Measurements from ENCODE around the gene TBC1D20.

Gene TBC1D20

DNA sequence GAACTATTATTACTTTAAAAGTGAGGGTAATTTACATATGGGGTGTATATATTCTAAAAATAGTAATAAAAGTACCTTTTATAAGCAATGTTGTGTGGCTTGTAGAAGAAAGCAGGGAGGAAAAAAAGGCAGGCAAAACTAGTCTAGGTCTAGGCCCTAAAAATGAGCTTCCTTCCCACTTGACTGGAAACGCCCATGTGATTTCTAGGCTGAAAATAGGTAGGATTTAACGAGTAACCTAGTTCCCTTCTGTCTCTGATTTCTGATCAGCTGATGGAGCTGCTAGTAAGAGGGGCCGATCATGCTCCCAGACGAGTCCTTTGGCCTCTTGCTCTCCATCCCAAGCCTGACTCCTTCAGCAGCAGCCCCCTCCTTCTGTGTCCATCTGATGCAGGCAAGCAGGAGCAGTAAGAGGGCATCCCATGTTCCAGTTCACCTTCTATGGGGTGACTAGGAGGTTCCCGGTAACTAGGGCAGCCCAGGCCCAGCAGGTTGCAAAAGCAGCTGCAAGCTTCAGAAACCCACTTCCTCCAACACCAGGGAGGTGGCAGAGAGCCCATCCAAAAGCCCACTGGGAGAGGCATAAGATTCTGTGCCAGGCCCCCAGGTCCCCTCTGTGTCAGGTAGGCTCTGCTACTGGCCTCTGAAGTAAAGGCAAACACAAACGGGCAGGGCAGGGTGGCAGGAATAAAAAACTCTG lies 24.4 kb downstream of the TBC1D20 start:
- DNase-seq: no peak

DNA sequence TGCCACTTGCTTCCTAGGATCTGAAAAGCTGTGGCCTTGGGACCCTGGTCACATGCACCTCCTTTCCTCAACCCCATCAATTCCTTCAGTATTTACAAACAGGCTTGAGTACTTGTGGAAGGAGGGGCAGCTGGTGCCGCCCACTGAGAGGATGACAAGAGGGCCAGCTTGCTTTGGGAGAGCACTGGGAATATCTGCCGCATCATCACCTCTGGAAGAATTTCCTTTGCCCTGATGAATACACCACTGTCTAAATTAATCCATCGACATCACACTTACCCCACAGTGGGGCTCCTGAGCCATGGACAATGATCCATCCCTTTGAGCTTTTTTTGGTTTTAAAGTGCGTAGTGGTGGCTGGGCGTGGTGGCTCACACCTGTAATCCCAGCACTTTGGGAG lies 25.9 kb downstream of the TBC1D20 start:
- DNase-seq: no peak

DNA sequence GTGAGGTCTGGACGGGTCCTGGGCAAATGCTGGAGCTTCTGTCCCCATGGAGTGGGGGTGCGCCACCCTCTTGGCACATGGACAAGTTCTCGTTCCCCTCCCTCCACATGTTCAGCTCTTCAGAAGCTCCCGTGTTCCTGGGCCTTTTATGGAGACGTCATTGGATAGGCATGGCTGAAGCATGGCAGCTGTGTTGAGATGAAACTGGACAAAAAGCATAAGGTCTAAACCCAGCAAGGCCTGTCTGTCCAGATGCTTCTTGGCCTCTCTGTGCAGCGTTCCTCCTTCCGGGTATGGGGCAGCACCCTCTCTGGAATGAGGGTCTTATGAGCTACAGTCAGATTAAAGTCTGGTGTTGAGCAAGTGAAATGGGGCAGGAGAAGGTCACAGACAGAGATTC lies 26.8 kb downstream of the TBC1D20 start:
- no peak for DNase-seq

DNA sequence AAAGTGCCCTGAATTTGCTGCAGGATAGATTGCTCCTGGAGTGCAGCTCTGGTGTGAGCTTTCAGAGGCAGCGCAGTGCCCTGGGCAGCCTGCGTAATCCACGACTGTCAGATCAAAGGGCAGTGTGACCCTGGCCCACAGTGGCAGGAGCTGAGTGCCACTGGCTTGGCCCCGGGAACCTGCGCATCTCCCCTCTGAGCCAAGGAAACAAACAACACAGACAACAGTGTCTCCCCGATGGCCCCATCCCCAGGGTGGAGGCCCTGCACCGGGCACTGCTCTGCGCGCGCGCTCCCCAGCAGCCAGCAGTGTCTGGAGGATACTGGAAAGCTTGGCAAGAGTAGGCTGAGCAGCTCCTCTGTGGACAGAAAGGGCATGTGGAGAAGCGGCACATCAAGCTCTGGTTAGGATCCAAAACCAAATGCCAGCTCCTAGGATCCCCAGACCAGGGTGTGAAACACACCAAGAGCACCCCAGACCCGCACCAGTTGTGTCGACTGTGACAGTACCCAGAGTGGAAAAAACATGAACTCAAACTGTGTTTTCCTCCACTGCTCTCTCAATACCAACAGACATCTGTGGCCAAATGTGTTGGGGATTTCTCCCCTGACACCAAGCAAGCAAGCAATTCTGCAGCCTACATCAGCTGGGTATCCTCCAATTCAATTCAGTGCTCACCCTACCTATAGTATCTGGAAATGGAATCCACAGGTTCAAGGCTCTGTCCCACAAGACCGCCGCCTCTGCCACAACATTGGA lies 27.5 kb downstream of the TBC1D20 start:
- DNase-seq: no peak

DNA sequence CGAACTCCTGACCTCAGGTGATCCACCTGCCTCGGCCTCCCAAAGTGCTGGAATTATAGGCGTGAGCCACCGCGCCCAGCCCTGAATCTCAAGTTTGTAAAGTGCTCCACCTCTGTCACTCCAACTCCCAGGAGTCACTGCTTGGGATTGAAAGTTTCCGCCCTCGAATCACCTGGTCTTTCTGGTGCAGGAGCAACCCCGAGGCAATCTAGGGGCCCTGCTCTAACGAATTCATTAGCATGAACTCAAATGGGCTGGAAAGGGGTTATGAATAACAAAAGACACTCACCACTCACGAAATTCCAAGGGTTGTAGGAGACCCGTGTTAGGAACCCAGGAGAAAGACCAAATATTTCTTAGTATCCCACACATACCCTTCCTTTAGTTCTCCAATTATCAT lies 28.1 kb downstream of the TBC1D20 start:
- DNase-seq: no peak

DNA sequence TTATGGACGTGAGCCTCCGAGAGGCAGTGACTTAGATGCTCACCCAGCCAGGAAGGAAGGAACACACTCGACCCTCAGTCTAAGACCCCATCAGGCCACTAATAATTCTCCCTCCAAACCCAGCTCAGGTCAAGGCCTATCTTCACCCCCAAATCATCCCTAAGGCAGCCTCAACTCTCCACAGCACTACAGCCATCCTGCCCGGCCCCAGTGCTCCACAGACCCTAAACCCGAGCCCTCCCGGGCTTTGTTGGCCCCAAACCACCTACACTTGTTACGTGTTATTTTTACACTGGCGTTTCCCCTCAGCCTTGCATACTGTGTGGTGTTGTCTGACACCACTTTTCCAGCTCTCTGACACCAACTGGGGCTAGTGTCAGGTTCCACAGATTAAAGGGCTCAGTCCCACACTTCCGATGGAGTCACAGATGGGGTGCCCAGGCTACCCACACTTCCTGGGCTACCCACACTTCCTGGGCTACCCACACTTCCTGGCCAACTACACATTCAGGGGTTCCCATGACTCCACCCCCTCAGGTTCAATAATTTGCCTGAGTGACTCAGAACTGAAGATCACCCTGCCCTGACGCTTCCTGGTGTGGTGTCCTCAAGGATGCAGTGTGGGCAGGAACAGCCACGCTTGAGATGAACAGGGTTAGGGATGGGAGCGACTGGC lies 28.9 kb downstream of the TBC1D20 start:
- DNase-seq: no peak

DNA sequence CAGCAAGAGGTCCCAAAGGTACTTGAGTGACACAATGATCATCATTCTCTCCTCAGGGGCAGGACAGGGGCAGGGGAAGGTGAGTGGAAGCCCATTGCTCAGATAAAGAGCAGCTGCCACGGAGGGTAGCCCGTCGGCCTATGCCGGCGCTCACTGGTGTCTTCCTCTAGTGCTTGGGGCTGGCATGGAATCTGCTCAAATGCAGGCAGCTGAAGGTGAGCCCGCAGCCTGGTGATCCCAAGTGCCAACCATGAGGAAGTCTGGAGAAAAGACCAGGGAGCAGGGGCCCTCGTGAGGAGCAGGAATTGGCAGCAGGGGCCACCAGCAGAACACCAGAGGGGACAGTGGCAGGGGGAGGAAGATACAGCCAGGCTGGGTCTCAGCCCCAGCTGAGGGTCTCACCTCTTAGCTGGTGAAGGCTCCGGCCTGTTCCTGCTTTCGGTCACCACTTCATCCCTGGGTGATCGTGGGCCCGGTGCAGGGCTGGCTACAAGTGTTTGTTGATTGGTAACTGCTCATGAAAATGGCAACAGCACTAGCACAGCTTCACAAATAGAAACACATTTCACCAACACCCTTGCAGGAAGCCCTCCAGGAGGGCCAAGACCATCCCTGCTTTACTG lies 29.5 kb downstream of the TBC1D20 start:
- no peak for DNase-seq

DNA sequence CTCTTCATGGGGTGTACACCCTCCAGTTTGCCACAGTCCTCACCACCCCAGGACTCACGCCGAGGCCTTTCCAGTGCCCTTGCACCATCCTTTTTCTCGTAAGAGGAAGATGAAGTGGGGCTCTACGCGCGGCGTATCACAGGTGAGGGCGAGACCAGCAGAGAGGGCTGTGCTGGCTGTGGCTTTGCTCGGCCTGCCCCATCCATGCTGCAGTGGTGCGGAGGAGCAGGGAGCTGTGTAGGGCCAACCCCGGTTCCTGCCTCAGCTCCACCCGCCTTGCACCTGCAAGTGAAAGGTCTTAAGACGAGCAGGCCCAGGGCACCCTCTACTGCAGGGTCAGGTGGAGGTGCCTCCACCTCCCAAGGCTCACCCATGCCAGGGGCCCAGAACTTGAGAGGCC lies 30.1 kb downstream of the TBC1D20 start:
- no peak for DNase-seq

DNA sequence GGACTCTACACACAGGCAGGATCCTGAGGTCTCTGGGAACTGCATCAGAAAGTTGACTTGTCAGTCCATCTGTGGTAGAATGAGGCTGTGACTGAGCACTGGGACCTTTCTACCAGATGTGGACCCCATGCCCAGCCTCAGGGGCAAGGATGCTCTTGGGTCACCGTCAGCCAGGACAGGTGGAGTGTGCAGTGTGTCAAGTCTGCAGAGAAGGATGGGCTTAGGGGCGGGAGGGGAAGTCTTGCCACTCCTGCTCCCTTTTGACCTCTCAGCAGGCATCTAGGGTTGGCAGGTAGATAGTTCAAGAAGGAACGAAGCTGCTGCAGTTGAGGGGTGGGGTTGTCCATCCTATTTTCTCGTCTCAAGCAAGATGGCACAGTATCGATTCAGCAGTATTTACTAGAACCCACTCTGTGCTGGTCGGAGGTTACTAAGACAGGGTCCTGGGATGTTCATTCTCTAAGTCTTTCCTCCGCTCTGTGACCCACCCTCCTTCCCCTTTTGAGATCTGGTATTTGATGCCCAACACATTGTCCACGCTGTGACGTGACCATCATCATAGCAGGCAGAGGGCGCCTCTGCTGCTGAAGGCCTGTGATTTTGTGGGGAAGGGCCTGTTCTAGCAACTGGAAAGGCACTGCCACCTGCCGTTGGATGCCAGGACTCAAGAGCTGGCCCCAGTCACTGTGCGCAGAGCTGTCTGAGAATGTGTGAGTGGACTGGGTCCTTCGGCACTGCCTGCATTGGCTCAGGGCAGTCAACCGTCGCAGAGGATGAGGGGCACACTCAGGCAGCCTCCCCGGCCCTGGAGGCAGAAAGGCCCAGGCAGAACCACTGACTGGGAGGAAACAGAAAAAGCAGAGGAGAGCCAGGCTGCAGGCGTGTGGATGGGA lies 31.1 kb downstream of the TBC1D20 start:
- DNase-seq: peak; percentile 72

DNA sequence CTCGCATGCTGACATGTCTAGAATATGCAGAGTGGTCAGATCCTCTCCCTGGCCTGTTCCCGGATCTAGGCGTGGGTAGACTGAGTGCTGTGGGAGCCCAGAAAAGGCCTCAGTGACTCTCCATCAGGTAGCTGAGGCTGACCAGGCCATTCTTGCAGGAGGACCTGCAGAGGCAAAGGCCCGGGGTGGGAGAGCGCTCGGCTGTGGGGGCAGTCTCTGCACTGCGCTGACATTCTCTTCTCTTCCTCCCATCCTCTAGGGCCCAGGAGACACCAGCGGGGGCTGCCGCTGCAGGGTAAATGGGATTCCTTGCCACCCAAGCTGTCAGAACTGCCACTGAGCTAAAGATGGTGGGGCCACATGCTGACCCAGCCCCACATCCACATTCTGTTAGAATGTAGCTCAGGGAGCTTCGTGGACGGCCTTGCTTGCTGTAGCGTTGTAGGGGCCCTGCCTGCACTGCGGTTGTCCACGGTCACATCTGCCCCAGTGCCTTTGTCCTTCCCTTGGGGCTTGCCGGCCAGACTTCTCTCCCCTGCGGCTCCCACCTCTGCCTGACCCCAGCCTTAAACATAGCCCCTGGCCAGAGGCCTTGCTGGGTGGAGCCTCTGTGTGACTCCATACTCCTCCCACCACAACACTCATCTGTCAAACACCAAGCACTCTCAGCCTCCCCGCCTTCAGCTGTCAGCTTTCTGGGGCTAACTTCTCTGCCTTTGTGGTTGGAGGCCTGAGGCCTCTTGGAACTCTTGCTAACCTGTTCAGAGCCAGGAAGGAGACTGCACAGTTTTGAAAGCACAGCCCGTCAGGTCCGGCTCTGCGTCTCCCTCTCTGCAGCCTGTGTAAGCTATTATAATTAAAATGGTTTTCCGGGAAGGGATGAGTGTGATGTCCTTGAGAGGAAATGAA lies 32.0 kb downstream of the TBC1D20 start:
- no peak for DNase-seq

DNA sequence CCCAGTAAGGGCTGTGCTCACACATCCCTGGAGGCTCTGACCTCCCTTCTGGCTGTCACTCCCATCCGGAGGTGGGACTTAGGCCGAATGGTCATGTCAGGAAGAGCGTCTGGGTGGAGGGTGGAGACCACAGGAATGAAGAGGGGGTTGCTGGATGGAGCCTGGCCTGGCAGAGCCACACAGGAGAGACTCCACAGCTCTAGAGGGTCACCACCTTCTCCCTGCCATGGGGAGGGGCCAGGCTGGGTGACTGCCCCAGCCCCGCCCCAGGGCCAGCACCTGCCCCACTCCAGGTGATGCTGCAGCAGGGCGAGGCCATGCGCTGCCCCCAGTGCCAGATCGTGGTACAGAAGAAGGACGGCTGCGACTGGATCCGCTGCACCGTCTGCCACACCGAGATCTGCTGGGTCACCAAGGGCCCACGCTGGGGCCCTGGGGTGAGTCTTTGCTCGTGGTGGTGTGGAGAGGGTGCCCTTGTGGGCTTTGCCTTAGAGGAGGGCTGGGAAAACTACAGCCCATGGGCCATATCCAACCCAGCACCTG lies 33.6 kb downstream of the TBC1D20 start:
- peak; percentile 52 for DNase-seq

DNA sequence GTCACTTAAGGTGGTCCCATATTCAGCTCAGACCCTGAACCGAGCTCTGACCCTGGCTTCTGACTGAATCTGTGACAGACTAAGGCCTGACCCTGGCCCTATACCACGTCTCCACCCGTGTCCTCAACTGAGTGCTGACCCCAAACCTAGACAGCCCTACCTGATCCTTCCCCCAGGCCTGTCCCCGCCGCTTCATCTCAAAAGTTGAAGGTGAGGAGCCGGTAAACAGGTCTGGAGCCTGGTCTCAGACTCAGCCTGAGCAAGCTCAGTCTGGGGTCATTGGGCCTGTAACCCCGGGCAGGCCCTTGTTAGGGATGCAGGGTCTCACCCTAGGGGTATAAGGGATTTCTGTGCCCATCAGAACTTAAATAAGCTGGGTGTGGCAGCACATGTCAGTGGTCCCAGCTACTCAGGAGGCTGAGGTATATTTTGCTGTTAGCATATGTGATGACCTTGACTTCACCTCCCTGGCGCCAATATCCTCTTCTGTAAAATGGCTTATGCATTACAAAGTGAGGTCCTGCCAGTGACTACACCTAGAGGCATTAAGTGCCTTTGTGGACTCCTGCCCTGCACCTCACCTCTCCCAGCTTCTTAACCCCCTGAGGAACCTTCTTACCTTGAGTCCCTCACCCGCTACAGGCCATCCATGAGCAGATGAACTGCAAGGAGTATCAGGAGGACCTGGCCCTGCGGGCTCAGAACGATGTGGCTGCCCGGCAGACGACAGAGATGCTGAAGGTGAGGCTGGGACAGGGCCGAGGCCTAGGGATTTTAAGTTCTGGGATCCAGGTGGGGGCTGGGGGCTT lies 34.3 kb downstream of the TBC1D20 start:
- no peak for DNase-seq

DNA sequence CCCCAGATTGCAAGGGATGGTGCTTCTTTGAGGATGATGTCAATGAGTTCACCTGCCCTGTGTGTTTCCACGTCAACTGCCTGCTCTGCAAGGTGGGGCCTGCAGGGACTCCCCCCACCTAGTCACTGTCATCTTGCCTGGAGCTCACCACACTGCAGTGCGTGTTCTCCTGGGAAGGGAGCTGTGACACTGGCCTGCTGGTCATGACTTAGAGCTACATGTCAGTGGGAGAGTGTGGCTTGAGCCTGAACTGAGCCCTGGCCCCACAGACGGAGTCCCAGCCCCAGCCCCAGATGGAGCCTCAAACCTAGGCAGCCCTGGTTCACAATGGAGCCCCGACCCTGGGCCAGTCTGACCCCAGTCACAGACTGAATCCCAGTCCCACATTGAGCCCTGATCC lies 34.9 kb downstream of the TBC1D20 start:
- no peak for DNase-seq

DNA sequence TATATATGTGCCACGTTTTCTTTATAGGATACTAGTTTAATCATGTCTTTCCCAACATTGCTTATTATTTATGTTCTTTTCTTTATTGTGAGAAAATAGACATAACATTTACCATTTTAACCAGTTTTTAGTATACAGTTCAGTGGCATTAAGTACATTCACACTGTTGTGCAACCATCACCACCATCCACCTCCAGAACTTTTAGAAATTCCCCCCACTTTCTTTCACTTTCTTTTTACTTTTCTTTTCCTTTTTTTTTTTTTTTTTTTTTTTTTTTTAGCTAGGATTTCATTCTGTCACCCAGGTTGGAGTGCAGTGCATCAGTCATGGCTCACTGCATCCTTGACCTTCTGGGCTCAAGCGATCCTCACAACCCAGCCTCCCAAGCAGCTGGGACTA lies 35.8 kb downstream of the TBC1D20 start:
- DNase-seq: no peak

DNA sequence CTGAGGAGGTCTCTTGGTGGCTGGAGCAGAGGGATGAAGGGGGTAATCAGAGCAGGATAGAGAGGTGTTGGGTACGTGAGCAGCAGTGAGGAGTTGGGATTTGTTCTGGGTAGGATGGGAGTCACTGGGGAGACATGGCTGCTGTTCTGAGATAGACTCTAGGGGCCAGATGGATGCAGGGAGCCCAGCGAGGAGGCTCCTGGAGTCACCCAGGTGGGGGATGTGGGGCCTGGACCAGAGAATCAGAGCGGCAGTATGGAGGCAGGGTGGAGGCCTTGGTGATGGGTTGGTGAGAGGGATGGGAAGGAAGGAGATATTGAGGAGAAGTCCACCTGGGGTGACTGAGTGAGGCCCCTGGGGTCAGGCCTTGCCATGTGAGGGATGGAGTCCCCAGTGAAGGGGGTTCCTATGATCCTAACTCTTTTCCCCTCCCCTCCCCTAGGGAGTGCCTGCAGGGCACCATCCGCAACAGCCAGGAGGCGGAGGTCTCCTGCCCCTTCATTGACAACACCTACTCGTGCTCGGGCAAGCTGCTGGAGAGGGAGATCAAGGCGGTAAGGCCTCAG lies 40.6 kb downstream of the TBC1D20 start:
- no peak for DNase-seq

DNA sequence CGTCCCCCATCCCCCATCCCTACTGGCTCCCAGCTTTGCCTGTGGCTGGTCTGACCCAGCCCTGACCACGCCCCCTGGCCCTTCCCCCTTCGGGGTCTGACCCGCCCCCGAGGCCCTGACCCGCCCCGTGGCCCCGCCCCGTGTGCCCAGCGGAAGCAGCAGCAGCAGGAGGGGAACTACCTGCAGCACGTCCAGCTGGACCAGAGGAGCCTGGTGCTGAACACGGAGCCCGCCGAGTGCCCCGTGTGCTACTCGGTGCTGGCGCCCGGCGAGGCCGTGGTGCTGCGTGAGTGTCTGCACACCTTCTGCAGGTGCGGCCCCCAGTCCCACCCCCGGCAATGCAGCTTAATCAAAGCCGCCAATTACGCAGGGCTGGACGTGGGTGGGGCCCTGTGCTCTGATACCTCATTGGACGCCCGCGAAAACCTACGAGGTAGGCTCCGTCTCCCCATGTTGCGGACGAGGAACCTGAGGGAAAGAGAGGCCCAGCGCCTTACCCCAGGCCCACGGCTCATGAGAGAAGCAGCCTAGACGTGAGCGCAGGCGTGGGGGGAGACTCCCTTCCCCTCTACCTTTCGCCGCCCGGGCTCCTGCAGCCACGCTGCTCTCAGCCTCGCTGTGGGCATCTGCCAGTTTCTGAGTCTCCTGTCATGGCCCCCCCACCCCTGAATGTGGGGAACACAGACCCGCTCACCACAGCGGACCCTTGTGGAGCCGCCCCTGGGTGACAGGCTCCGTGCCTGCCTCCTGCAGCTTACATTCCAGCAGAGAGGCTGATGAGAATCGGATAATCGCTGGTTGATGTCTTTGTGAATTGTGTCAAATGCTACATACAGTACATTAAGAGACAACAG lies 41.4 kb downstream of the TBC1D20 start:
- DNase-seq: no peak

DNA sequence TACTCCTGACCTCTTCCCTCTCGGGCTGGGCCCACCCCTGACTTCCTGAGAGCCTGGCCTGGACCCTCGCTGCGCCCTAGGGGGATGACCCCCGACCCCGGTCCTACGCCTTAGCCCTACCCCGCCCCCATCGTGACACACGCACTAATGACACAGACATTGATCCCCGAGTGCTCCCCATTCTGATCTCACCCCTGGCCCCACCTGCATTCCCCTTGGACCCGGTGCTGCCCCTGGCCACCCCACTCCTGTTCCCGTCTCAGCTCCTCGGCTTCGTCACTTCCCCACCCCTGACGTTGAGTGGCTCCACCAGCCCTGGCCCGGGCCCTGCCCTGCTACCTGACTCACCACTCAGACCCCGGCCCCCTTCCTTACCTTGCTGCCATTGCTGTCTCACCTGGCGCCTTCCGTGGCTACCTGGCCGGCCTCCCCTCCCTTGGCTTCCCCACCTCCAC lies 42.1 kb downstream of the TBC1D20 start:
- DNase-seq: no peak

DNA sequence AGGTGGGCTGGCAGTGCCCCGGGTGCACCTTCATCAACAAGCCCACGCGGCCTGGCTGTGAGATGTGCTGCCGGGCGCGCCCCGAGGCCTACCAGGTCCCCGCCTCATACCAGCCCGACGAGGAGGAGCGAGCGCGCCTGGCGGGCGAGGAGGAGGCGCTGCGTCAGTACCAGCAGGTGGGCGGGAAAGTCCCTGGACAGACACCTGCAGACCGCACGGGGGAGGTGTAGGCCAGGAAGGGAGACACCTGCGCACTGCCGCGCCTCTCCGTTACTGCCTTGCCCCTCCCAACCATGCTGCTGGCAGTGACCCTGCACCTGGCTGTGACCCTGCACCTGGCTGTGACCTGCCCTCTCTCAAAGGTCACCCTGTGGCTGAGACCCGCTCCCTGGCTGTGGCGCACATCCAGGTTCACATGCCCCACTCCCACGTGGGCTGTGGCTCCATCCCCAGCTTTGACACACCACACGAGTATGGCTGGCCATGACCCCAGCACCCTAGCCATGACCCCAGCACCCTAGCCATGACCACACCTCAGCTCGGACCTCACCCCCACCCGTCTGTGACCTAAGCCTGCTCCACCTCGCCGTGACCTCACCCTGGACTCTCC lies 42.7 kb downstream of the TBC1D20 start:
- peak; percentile 98 for DNase-seq
